Breast epithelium (tissue), 4 donors: ENCODE results near the gene GPR161. TPM values are rescaled to one million over a fixed set of nuclear protein-coding genes. Genes with fewer than 3 reads are reported as not detected.

Experiments used
- DNase-seq, 2 donors: peaks; one replicate each; pipeline ENCODE4 v3.0.0-alpha.2; 2019; ENCODE audit warnings: low spot score in 2 of 2
- H3K27ac ChIP-seq, 2 donors: fragments of 200-600 bp; sonication (generic) in 1 of 2; one replicate each; pipeline ENCODE4 v1.5.1; 2016 to 2019; ENCODE audit warnings: mild to moderate bottlenecking in 1 of 2
- H3K27me3 ChIP-seq, 2 donors: fragments of 200-600 bp; sonication (generic) in 1 of 2; one replicate each; pipeline versions ENCODE4 v1.5.1 to v1.6.0; 2017 to 2019; ENCODE audit warnings: control low read depth in 1 of 2, mild to moderate bottlenecking in 1 of 2
- H3K36me3 ChIP-seq: fragments of 200-600 bp; one replicate; pipeline ENCODE4 v1.5.1; 2019
- H3K4me1 ChIP-seq, 2 donors: fragments of 200-600 bp; sonication (generic); one replicate each; pipeline ENCODE4 v1.5.1; 2016 to 2019; ENCODE audit warnings: control low read depth in 1 of 2
- H3K4me3 ChIP-seq, 3 donors: fragments of 200-600 bp; sonication (generic); 1 replicate in 2 of 3; 2 replicates in 1 of 3; pipeline ENCODE4 v1.5.1; 2016 to 2019; ENCODE audit warnings: mild to moderate bottlenecking in 3 of 3, moderate library complexity in 2 of 3
- H3K9me3 ChIP-seq, 2 donors: fragments of 200-600 bp; sonication (generic) in 1 of 2; one replicate each; pipeline ENCODE4 v1.5.1; 2016 to 2019; ENCODE audit warnings: control low read depth in 1 of 2
- POLR2A ChIP-seq: fragments of 450-650 bp; IDR thresholded peaks from one replicate; pipeline ENCODE4 v1.6.1; 2016; ENCODE audit warnings: antibody characterized with exemption, mild to moderate bottlenecking, moderate library complexity
- POLR2AphosphoS5 ChIP-seq, 3 donors: sonication (generic); formaldehyde crosslinking; IDR thresholded peaks; one replicate each; pipeline ENCODE4 v1.6.1; 2017; ENCODE audit warnings: antibody characterized with exemption in 3 of 3
- intact Hi-C: fragments of 100-400 bp; cut with DNase I; formaldehyde crosslinking; loops from one replicate; pipeline ENCODE4 v1.15.1; 2023; ENCODE audit warnings: low total_unique reads
- total RNA-seq, 3 donors: library from RNA; depleted of rRNA; stranded (reverse); fragments of >200 nt; gene quantifications; one replicate each; pipeline ENCODE4 v1.1.0, GENCODE V29; 2016
- TF ChIP-seq, protein P1 (sequence below), 3 donors: fragments of 450-650 bp; IDR thresholded peaks; one replicate each; pipeline ENCODE4 v1.5.1; 2016 to 2017; ENCODE audit warnings: antibody characterized with exemption in 3 of 3, mild to moderate bottlenecking in 3 of 3, moderate library complexity in 3 of 3

Gene GPR161
- total RNA-seq, 3 donors from 2014 or later = 2.8 to 5.6 (median 4.5) TPM

DNA sequence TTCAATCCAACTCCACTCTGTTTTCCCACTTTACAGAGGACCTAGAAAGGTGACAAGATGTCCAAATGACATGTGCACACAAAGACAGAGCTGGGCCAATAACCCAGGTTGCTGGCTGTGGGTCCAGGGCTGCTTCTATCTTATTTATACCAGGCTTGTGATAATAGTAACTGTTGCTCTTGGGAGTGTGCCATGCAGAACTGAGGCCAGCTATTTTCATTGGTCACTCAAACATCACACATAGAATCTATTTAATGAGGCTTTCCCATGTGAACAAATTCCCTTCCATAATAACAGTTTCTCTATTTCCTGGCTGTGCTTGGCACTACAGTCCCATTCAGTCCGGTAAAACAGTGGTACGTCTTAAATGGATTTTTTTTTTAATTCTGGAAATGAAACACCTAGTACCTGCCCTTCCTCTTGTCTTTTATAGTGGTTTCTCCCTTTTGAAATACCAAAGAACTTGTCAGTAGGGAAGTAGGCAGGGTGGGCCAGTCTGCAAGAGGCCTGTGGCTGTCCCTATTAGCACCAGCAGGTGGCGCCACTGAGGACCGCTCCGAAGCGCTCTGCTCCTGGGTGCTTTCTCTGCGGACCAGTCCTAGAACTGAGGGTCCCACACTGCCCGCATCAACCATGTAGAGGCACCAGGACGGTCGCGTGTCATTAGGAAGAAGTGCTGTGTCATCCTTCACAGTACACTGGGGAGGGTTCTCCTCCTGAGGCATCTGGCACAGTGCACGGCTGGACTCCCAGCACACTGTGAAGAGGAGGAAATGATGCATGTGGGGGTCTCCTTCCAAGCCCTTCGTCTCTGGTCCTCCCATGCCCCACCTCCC is 52.1 kb downstream of the GPR161 start:
- no peaks in the 10 kb centered on the region for H3K4me1 ChIP-seq
- no peaks in the 10 kb centered on the region for H3K36me3 ChIP-seq
- H3K27me3 ChIP-seq = no peaks in the 10 kb centered on the region
- TF ChIP-seq, protein P1, sequence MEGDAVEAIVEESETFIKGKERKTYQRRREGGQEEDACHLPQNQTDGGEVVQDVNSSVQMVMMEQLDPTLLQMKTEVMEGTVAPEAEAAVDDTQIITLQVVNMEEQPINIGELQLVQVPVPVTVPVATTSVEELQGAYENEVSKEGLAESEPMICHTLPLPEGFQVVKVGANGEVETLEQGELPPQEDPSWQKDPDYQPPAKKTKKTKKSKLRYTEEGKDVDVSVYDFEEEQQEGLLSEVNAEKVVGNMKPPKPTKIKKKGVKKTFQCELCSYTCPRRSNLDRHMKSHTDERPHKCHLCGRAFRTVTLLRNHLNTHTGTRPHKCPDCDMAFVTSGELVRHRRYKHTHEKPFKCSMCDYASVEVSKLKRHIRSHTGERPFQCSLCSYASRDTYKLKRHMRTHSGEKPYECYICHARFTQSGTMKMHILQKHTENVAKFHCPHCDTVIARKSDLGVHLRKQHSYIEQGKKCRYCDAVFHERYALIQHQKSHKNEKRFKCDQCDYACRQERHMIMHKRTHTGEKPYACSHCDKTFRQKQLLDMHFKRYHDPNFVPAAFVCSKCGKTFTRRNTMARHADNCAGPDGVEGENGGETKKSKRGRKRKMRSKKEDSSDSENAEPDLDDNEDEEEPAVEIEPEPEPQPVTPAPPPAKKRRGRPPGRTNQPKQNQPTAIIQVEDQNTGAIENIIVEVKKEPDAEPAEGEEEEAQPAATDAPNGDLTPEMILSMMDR (IDR thresholded peaks at IDR 0.05) = peak; percentile 34 to 61 (median 40)
- TF ChIP-seq POLR2A (no peak), POLR2AphosphoS5 (IDR thresholded peaks at IDR 0.05) (no peak)
- H3K27ac ChIP-seq = peak overlapping the region in 1 of 2 donors; percentile 42
- H3K9me3 ChIP-seq = no peaks in the 10 kb centered on the region
- no peak for DNase-seq
- no peak overlapping the region for H3K4me3 ChIP-seq
- intact Hi-C loops = no loop called here

- TF ChIP-seq POLR2A (no peak), POLR2AphosphoS5 (IDR thresholded peaks at IDR 0.05) (no peak)
- TF ChIP-seq, protein P1 (IDR thresholded peaks at IDR 0.05) = no peak
- Histone ChIP-seq H3K27me3 (no peaks in the 10 kb centered on the region), H3K27ac (no peak overlapping the region), H3K4me1 (no peaks in the 10 kb centered on the region), H3K9me3 (no peaks in the 10 kb centered on the region), H3K36me3 (no peaks in the 10 kb centered on the region), H3K4me3 (no peak overlapping the region)
- intact Hi-C loops = no loop called here
- no peak for DNase-seq
Measured at GRCh38 chr1:168083456-168084325, 53.0 kb downstream of the GPR161 start.

DNA sequence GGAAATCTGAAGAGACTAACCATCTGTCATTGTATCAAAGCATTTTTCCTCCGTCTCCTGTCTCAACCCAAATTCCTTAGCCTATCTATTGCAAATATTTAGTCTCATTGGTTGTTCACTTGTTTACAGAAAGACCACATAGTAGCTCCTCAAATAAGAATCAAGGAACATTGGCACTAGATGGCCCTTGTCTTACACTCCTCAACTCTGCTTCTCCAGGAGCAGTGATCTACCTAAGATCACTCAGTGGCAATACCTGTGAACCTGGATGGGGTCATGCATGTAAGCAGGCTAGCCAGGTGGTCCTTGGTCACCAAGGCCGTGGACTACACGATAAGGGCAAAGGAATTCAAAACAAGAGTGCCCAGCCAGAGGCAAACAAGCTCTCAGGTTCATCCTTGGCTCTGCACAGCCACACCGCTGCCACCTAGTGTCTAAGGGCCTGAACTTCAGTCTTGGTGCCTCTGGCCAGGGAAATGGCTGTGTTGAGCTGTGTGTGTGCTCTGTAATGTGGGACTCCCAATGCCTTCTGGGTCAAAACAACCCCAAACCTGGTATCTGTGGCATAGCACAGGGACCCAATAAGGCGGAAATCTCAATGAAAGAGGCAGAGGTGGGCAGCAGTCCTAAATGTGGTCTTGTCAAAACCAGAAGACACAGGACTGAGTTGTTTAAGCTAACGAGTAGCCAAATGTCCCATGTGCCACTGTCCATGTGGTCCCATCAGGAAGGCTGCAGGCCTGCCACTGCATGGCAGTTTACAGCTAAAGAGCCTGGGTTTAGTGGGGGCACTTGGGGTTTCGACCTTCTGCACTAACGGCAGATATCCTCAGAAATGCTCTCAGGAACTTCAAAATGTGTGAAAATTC is 54.5 kb downstream of the GPR161 start:
- Histone ChIP-seq H3K4me3 (no peak overlapping the region), H3K36me3 (no peaks in the 10 kb centered on the region), H3K27me3 (no peaks in the 10 kb centered on the region), H3K27ac (peak overlapping the region in 1 of 2 donors; percentile 79), H3K4me1 (no peaks in the 10 kb centered on the region), H3K9me3 (no peaks in the 10 kb centered on the region)
- intact Hi-C loops = no loop called here
- peak; percentile 39 to 73 for DNase-seq
- TF ChIP-seq POLR2A (no peak), POLR2AphosphoS5 (IDR thresholded peaks at IDR 0.05) (no peak)
- TF ChIP-seq, protein P1 (IDR thresholded peaks at IDR 0.05) = peak; percentile 48 to 71 (median 61)

DNA sequence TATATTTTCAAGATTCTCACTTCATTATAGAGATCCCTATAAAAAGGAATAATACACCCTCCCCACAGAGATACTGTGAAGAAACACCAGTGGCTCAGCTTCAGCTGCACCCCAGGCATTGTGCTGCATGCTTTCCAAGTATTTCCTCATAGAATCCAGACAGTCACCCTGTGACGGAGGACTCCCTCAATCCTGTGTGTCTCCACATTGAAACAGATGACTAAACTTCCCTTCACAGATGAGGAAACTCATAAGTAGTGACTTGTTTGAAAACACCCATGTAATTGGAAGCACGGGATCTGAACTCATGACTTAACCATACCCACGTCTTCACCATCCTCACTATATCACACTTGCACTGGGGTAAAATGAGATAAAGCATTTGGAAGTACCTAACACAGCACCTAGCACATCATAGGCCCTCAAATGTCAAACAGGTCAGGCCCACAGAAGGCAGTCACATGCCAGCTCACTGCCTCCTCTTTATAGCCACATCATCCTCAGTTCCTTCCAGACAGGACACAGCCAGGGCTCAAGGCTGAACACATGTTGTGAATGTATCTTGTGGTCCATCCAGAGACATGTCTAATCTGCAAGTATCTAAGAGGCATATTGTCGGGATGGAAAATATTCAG is 55.2 kb downstream of the GPR161 start:
- Histone ChIP-seq H3K4me3 (no peak overlapping the region), H3K27ac (peak overlapping the region in 1 of 2 donors; percentile 79), H3K36me3 (no peaks in the 10 kb centered on the region), H3K4me1 (no peaks in the 10 kb centered on the region), H3K9me3 (no peaks in the 10 kb centered on the region), H3K27me3 (no peaks in the 10 kb centered on the region)
- intact Hi-C loops = no loop called here
- TF ChIP-seq, protein P1 (IDR thresholded peaks at IDR 0.05) = no peak
- no peak for TF ChIP-seq POLR2AphosphoS5 (IDR thresholded peaks at IDR 0.05)
- no peak for TF ChIP-seq POLR2A
- no peak for DNase-seq
